ENCODE measurements around the gene B4GALT1. TPM values are rescaled to one million over a fixed set of nuclear protein-coding genes. Genes with fewer than 3 reads are reported as not detected.

Gene B4GALT1
- total and polyA plus RNA-seq, 10 donors = 18.1 to 111 (median 82.7) TPM

- Histone ChIP-seq H3K27ac (peak overlapping the region in 3 of 8 donors; percentile 47 to 86 (median 83)), H3K36me3 (peaks cover 0 to 14% (median 0%) of the 10 kb centered on the region in 6 donors), H3K4me1 (peaks cover 83 to 99% (median 98%) of the 10 kb centered on the region in 6 donors), H3K4me3 (no peak overlapping the region), H3K27me3 (replicated peaks in 1 of 7) (no peaks in the 10 kb centered on the region), H3K9me3 (no peaks in the 10 kb centered on the region)
- TF ChIP-seq POLR2AphosphoS5 (IDR thresholded peaks at IDR 0.05) = no peak
- no peak for TF ChIP-seq CTCF (IDR thresholded peaks at IDR 0.05 in 8 of 11, conservative IDR thresholded peaks at IDR 0.05 in 3 of 11)
- TF ChIP-seq POLR2A (IDR thresholded peaks at IDR 0.05) = no peak
- WGBS, 5 donors = 49 to 70% (median 63%) methylated on average over 4 of the region's 4 CpGs
- DNase-seq = no peak
- intact Hi-C loops (cut with DNase I; ENCODE audit: low total_unique reads) = no loop called here
Observed at GRCh38 chr9:33148367-33149014, 18.6 kb downstream of the B4GALT1 start.

GRCh38 chr9:33147416-33148169, 19.5 kb downstream of the B4GALT1 start:
- WGBS, 5 donors = 76 to 90% (median 88%) methylated on average over 7 of the region's 7 CpGs

GRCh38 chr9:33146298-33146697, 20.8 kb downstream of the B4GALT1 start:
- no peak for TF ChIP-seq CTCF (IDR thresholded peaks at IDR 0.05 in 8 of 11, conservative IDR thresholded peaks at IDR 0.05 in 3 of 11)
- TF ChIP-seq POLR2AphosphoS5 (IDR thresholded peaks at IDR 0.05) = no peak
- no peak for TF ChIP-seq POLR2A (IDR thresholded peaks at IDR 0.05)
- 95 to 99% (median 96%) methylated on average over 2 of the region's 2 CpGs for WGBS, 5 donors
- H3K36me3 ChIP-seq = peaks cover 0 to 14% (median 0%) of the 10 kb centered on the region in 6 donors
- H3K4me1 ChIP-seq = peaks cover 81 to 99% (median 98%) of the 10 kb centered on the region in 6 donors
- intact Hi-C loops (cut with DNase I; ENCODE audit: low total_unique reads) = no loop called here
- H3K27me3 ChIP-seq (replicated peaks in 1 of 7) = no peaks in the 10 kb centered on the region
- no peak overlapping the region for H3K4me3 ChIP-seq
- peak; percentile 41 for DNase-seq
- H3K9me3 ChIP-seq = no peaks in the 10 kb centered on the region
- peak overlapping the region in 7 of 8 donors; percentile 52 to 89 (median 83) for H3K27ac ChIP-seq

More at GRCh38 chr9:33147416-33148169, 19.5 kb downstream of the B4GALT1 start:
- TF ChIP-seq POLR2A (IDR thresholded peaks at IDR 0.05) = no peak
- TF ChIP-seq CTCF (IDR thresholded peaks at IDR 0.05 in 8 of 11, conservative IDR thresholded peaks at IDR 0.05 in 3 of 11) = no peak
- TF ChIP-seq POLR2AphosphoS5 (IDR thresholded peaks at IDR 0.05) = no peak
- H3K27ac ChIP-seq = peak overlapping the region in 3 of 8 donors; percentile 47 to 86 (median 83)
- peaks cover 83 to 99% (median 98%) of the 10 kb centered on the region in 6 donors for H3K4me1 ChIP-seq
- H3K36me3 ChIP-seq = peaks cover 0 to 14% (median 0%) of the 10 kb centered on the region in 6 donors
- intact Hi-C loops (cut with DNase I; ENCODE audit: low total_unique reads) = no loop called here
- DNase-seq = no peak
- H3K27me3 ChIP-seq (replicated peaks in 1 of 7) = no peaks in the 10 kb centered on the region
- no peak overlapping the region for H3K4me3 ChIP-seq
- H3K9me3 ChIP-seq = no peaks in the 10 kb centered on the region

GRCh38 chr9:33144551-33144950, 22.6 kb downstream of the B4GALT1 start:
- H3K4me1 ChIP-seq = peaks cover 89 to 100% (median 100%) of the 10 kb centered on the region in 6 donors
- intact Hi-C loops (cut with DNase I; ENCODE audit: low total_unique reads) = no loop called here
- peaks cover 0 to 14% (median 0%) of the 10 kb centered on the region in 6 donors for H3K36me3 ChIP-seq
- 70 to 84% (median 75%) methylated on average over 3 of the region's 3 CpGs for WGBS, 5 donors
- H3K4me3 ChIP-seq = no peak overlapping the region
- no peaks in the 10 kb centered on the region for H3K27me3 ChIP-seq (replicated peaks in 1 of 7)
- TF ChIP-seq CTCF (IDR thresholded peaks at IDR 0.05 in 8 of 11, conservative IDR thresholded peaks at IDR 0.05 in 3 of 11) = no peak
- TF ChIP-seq POLR2A (IDR thresholded peaks at IDR 0.05) = no peak
- no peak for TF ChIP-seq POLR2AphosphoS5 (IDR thresholded peaks at IDR 0.05)
- peak overlapping the region; percentile 37 to 89 (median 80) for H3K27ac ChIP-seq
- no peaks in the 10 kb centered on the region for H3K9me3 ChIP-seq
- DNase-seq = no peak

Data from spleen (tissue), 11 donors.